ENCODE data around the gene DCC. TPM values are rescaled to one million over a fixed set of nuclear protein-coding genes. Genes with fewer than 3 reads are reported as not detected.
A peak's percentile ranks its signal among the peaks of the same experiment; 100 is the strongest.

DCC gene
- total RNA-seq, 1 experiment from 2014 or later, result 0.72 TPM

GRCh38 chr18:52341608-52342381 lies 1.8 kb downstream of the DCC start:
- Mint-ChIP-seq H3K4me3 (no peak overlapping the region), H3K4me1 (peaks cover 26% of the 10 kb centered on the region), H3K27me3 (ENCODE audit: low read depth) (no peaks in the 10 kb centered on the region; the same call in 1 of the 2 replicates), H3K27ac (no peak overlapping the region), H3K9me3 (peaks cover 10% of the 10 kb centered on the region), H3K36me3 (no peaks in the 10 kb centered on the region)
- POLR2A ChIA-PET, result no interaction called here
- DNase-seq (ENCODE audit: low spot score), result peak; percentile 51
- TF ChIP-seq, protein P1, sequence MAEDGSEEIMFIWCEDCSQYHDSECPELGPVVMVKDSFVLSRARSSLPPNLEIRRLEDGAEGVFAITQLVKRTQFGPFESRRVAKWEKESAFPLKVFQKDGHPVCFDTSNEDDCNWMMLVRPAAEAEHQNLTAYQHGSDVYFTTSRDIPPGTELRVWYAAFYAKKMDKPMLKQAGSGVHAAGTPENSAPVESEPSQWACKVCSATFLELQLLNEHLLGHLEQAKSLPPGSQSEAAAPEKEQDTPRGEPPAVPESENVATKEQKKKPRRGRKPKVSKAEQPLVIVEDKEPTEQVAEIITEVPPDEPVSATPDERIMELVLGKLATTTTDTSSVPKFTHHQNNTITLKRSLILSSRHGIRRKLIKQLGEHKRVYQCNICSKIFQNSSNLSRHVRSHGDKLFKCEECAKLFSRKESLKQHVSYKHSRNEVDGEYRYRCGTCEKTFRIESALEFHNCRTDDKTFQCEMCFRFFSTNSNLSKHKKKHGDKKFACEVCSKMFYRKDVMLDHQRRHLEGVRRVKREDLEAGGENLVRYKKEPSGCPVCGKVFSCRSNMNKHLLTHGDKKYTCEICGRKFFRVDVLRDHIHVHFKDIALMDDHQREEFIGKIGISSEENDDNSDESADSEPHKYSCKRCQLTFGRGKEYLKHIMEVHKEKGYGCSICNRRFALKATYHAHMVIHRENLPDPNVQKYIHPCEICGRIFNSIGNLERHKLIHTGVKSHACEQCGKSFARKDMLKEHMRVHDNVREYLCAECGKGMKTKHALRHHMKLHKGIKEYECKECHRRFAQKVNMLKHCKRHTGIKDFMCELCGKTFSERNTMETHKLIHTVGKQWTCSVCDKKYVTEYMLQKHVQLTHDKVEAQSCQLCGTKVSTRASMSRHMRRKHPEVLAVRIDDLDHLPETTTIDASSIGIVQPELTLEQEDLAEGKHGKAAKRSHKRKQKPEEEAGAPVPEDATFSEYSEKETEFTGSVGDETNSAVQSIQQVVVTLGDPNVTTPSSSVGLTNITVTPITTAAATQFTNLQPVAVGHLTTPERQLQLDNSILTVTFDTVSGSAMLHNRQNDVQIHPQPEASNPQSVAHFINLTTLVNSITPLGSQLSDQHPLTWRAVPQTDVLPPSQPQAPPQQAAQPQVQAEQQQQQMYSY (CRISPR knock-in tag; IDR thresholded peaks at IDR 0.05), result no peak
- TF ChIP-seq KAT7 (CRISPR knock-in tag; IDR thresholded peaks at IDR 0.05; ENCODE audit: borderline replicate concordance) (no peak), FOXP1 (CRISPR knock-in tag; IDR thresholded peaks at IDR 0.05; ENCODE audit: borderline replicate concordance) (no peak; the same call in 1 of the 2 replicates), IRF1 (CRISPR knock-in tag; IDR thresholded peaks at IDR 0.05) (no peak), AR (CRISPR knock-in tag; IDR thresholded peaks at IDR 0.05) (no peak), ZNF263 (CRISPR knock-in tag; IDR thresholded peaks at IDR 0.05; ENCODE audit: low read depth) (peak; percentile 92; the same call in 1 of the 2 replicates), HMGA2 (CRISPR knock-in tag; IDR thresholded peaks at IDR 0.05) (no peak), MAX (CRISPR knock-in tag; IDR thresholded peaks at IDR 0.05) (peak; percentile 67; the same call in 1 of the 2 replicates), ZNF121 (CRISPR knock-in tag; IDR thresholded peaks at IDR 0.05) (no peak), NFE2L1 (CRISPR knock-in tag; IDR thresholded peaks at IDR 0.05) (no peak), STAT6 (CRISPR knock-in tag; conservative IDR thresholded peaks at IDR 0.05; ENCODE audit: low read depth) (no peak), E2F4 (CRISPR knock-in tag; IDR thresholded peaks at IDR 0.05; ENCODE audit: borderline replicate concordance, low read depth) (no peak), CDX4 (CRISPR knock-in tag; IDR thresholded peaks at IDR 0.05; ENCODE audit: borderline replicate concordance) (no peak), ZBTB43 (CRISPR knock-in tag; IDR thresholded peaks at IDR 0.05) (peak; percentile 95), SP1 (CRISPR knock-in tag; conservative IDR thresholded peaks at IDR 0.05) (no peak)
- TF ChIP-seq, protein P2, sequence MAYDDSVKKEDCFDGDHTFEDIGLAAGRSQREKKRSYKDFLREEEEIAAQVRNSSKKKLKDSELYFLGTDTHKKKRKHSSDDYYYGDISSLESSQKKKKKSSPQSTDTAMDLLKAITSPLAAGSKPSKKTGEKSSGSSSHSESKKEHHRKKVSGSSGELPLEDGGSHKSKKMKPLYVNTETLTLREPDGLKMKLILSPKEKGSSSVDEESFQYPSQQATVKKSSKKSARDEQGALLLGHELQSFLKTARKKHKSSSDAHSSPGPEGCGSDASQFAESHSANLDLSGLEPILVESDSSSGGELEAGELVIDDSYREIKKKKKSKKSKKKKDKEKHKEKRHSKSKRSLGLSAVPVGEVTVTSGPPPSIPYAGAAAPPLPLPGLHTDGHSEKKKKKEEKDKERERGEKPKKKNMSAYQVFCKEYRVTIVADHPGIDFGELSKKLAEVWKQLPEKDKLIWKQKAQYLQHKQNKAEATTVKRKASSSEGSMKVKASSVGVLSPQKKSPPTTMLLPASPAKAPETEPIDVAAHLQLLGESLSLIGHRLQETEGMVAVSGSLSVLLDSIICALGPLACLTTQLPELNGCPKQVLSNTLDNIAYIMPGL (CRISPR knock-in tag; IDR thresholded peaks at IDR 0.05), result 0 out of 2 replicates have a peak, but pooled peaks have one; percentile 6
- TF ChIP-seq, protein P3, sequence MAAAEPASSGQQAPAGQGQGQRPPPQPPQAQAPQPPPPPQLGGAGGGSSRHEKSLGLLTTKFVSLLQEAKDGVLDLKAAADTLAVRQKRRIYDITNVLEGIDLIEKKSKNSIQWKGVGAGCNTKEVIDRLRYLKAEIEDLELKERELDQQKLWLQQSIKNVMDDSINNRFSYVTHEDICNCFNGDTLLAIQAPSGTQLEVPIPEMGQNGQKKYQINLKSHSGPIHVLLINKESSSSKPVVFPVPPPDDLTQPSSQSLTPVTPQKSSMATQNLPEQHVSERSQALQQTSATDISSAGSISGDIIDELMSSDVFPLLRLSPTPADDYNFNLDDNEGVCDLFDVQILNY (CRISPR knock-in tag; IDR thresholded peaks at IDR 0.05), result no peak
- CTCF ChIA-PET, result interaction anchor here (0.6 to 1.6 kb wide), 9 partner anchors 10 to 1108 kb away, joined by 3 to 11 read pairs (median 3); no protein-coding TSS in a partner anchor
- ATAC-seq, result peak; percentile 43
